Measurements from ENCODE around the gene LONP1.

The LONP1 gene

DNA sequence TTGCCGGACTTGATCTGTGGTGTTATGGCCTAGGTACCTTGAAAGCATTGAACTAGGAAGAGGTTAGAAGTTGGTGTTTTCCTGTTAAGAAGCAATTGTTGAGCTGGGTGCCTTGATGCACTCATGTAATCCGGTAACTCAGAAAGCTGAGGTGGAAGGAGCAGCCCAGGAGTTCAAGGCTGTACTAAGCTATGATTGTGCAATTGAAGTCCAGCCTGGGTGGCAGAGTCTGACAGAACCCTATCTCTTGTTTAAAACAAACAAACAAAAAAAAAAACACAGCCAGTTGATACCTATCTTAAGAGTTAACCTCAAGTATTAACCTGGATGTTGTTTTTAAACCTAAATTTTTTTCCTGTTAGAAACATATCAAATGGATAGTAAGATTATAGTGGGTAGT lies 77.7 kb downstream of the LONP1 start:
- no peak for DNase-seq

Data from stimulated activated CD4-positive, alpha-beta T cell treated with anti-CD3 and anti-CD28 coated beads, Interleukin-4, amount 100 ng/mL, for 1 hour (primary cell).